Breast epithelium (tissue), 3 donors: Measurements from ENCODE around the gene C1orf50.

ENCODE experiments used
- POLR2A ChIP-seq: fragments of 450-650 bp; IDR thresholded peaks from one replicate; pipeline ENCODE4 v1.6.1; 2016; ENCODE audit warnings: antibody characterized with exemption, mild to moderate bottlenecking, moderate library complexity
- TF ChIP-seq, protein P1 (sequence below), 3 donors: fragments of 450-650 bp; IDR thresholded peaks; one replicate each; pipeline ENCODE4 v1.5.1; 2016 to 2017; ENCODE audit warnings: antibody characterized with exemption in 3 of 3, mild to moderate bottlenecking in 3 of 3, moderate library complexity in 3 of 3

DNA sequence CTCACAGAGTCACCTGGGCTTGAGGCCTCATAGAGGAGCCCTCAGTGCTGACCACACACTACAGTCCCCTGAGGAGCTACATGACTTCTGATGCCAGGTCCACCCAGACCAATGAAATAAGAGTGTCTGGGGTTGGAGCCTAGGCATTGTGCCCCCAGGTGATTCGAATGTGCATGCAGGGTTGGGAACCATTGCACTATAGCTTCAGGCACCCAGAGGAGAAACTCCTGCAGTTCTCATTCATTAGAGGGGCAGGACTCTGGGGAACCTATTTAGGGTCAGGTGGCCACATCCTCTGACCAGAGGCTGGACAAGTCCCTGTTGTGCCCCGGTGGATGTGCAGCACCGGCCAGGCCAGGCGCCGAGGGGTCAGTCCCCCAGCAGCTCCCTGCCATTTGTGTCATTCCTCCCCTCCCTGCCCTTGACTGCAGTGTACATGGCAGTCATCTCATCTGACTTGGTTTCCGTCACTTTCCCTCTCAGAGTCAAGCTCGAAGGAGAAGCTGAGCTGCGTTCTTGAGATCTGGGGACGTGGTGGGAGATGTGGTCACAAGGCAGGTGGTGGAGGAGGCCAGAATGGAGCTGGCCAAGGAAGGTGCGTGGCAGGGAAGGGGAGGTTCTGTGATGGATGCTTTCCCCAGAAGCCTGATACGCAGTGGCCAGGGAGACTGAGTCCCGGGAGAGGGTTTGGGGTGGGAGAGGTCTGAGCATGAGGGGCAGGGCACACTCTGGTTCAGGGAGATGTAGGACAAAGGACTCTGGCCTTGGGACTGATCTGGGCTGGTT lies 33.4 kb upstream of the C1orf50 start:
- TF ChIP-seq, protein P1, sequence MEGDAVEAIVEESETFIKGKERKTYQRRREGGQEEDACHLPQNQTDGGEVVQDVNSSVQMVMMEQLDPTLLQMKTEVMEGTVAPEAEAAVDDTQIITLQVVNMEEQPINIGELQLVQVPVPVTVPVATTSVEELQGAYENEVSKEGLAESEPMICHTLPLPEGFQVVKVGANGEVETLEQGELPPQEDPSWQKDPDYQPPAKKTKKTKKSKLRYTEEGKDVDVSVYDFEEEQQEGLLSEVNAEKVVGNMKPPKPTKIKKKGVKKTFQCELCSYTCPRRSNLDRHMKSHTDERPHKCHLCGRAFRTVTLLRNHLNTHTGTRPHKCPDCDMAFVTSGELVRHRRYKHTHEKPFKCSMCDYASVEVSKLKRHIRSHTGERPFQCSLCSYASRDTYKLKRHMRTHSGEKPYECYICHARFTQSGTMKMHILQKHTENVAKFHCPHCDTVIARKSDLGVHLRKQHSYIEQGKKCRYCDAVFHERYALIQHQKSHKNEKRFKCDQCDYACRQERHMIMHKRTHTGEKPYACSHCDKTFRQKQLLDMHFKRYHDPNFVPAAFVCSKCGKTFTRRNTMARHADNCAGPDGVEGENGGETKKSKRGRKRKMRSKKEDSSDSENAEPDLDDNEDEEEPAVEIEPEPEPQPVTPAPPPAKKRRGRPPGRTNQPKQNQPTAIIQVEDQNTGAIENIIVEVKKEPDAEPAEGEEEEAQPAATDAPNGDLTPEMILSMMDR (IDR thresholded peaks at IDR 0.05): no peak
- no peak for TF ChIP-seq POLR2A
